G401 (cell line): ENCODE results near the gene NBR1. TPM values are rescaled to one million over a fixed set of nuclear protein-coding genes. Genes with fewer than 3 reads are reported as not detected.
"Not testable (repeated sequence)": the region's sequence is repeated elsewhere in the genome, so short reads cannot be mapped to it uniquely, and the experiment has no call there.

Experiments used
- DNase-seq: peaks from one replicate; pipeline ENCODE4 v3.0.0-alpha.2; 2015; ENCODE audit warnings: low spot score
- in situ Hi-C: cut with HindIII; loops from 2 replicates; pipeline ENCODE4 v1.10.0; 2016; ENCODE audit warnings: low sequenced_read_pairs, mixed read lengths
- total RNA-seq: library from RNA; depleted of rRNA; stranded (reverse); fragments of >200 nt; shearing (Covaris generic); gene quantifications from 2 replicates; pipeline ENCODE4 v1.2.3, GENCODE V29; 2014

The NBR1 gene
- total RNA-seq, 1 experiment from 2014 or later, result 63.6 TPM

- no peak for DNase-seq
- in situ Hi-C loops, result no loop called here
Observed at GRCh38 chr17:43151880-43152456, 19.0 kb upstream of the NBR1 start.

- in situ Hi-C loops, DNase-seq: not testable (repeated sequence)
Observed at GRCh38 chr17:43153197-43153835, 17.7 kb upstream of the NBR1 start.

GRCh38 chr17:43155666-43156065 is 15.3 kb upstream of the NBR1 start:
- in situ Hi-C loops, result no loop called here
- DNase-seq, result no peak

GRCh38 chr17:43159232-43159631 is 11.8 kb upstream of the NBR1 start:
- in situ Hi-C loops, DNase-seq: not testable (repeated sequence)

- DNase-seq, in situ Hi-C loops: not testable (repeated sequence)
Observed at GRCh38 chr17:43159957-43160356, 11.1 kb upstream of the NBR1 start.

GRCh38 chr17:43165971-43166370 is 5.0 kb upstream of the NBR1 start:
- in situ Hi-C loops, DNase-seq: not testable (repeated sequence)

- no peak for DNase-seq
- in situ Hi-C loops, result no loop called here
Observed at GRCh38 chr17:43169561-43170139, 1.4 kb upstream of the NBR1 start.

- in situ Hi-C loops, result no loop called here
- DNase-seq, result peak; percentile 99
Observed at GRCh38 chr17:43170140-43170765, 761 bp upstream of the NBR1 start.

GRCh38 chr17:43171586-43172487 is 823 bp downstream of the NBR1 start:
- peak; percentile 29 for DNase-seq
- in situ Hi-C loops, result no loop called here

- in situ Hi-C loops, result no loop called here
- DNase-seq, result no peak
Observed at GRCh38 chr17:43175213-43176118, 4.5 kb downstream of the NBR1 start.

- in situ Hi-C loops, result no loop called here
- DNase-seq, result no peak
Observed at GRCh38 chr17:43176119-43176570, 5.1 kb downstream of the NBR1 start.

- no peak for DNase-seq
- in situ Hi-C loops, result no loop called here
Observed at GRCh38 chr17:43183921-43184320, 12.9 kb downstream of the NBR1 start.

GRCh38 chr17:43186656-43187055 is 15.6 kb downstream of the NBR1 start:
- in situ Hi-C loops, DNase-seq: not testable (repeated sequence)

- in situ Hi-C loops, result no loop called here
- DNase-seq, result no peak
Observed at GRCh38 chr17:43193251-43193650, 22.2 kb downstream of the NBR1 start.

GRCh38 chr17:43199633-43200032 is 28.6 kb downstream of the NBR1 start:
- in situ Hi-C loops, result no loop called here
- DNase-seq, result no peak

- DNase-seq, result no peak
- in situ Hi-C loops, result no loop called here
Observed at GRCh38 chr17:43200127-43200526, 29.1 kb downstream of the NBR1 start.

- in situ Hi-C loops, result not testable (repeated sequence)
Observed at GRCh38 chr17:43203013-43203412, 32.0 kb downstream of the NBR1 start.

GRCh38 chr17:43210576-43210975 is 39.6 kb downstream of the NBR1 start:
- in situ Hi-C loops, result no loop called here

More at GRCh38 chr17:43203013-43203412, 32.0 kb downstream of the NBR1 start:
- not testable (repeated sequence) for DNase-seq

More at GRCh38 chr17:43210576-43210975, 39.6 kb downstream of the NBR1 start:
- no peak for DNase-seq
